ENCODE results near the gene BST1. TPM values are rescaled to one million over a fixed set of nuclear protein-coding genes. Genes with fewer than 3 reads are reported as not detected.

Gene BST1
- total RNA-seq, 2 donors from 2014 or later: 0.99 to 1.6 TPM

DNA sequence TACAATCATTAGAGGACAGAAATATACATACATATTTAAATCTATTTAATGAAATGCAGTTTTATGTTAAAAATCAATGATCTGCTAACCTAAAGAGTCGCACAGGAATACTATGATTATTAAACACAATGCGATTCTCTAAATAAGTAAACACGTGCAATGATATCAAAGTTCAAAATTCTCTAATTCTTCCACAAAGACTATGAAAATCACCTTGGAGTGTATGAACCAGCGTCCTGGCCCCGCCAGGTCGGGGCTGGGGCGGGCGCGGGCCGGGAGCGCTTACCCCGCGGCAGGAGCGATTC, 21.8 kb upstream of the BST1 start:
- H3K36me3 ChIP-seq (replicated peaks in 1 of 2; ENCODE audit: insufficient read depth in 1 of 2, low read depth in 2 of 2): no peaks in the 10 kb centered on the region
- ATAC-seq (no peak), DNase-seq (no peak)
- H3K27me3 ChIP-seq: no peaks in the 10 kb centered on the region
- H3K4me3 ChIP-seq: peak overlapping the region in 1 of 2 donors; percentile 75
- intact Hi-C loops (cut with DNase I): no loop called here
- peaks cover 23% of the 10 kb centered on the region for H3K4me1 ChIP-seq
- 1 to 3% methylated on average over 14 of the region's 14 CpGs for WGBS, 2 donors
- H3K9me3 ChIP-seq: no peaks in the 10 kb centered on the region
- H3K27ac ChIP-seq: peak overlapping the region in 3 of 4 donors; percentile 88 to 96 (median 93)
- TF ChIP-seq, protein P1, sequence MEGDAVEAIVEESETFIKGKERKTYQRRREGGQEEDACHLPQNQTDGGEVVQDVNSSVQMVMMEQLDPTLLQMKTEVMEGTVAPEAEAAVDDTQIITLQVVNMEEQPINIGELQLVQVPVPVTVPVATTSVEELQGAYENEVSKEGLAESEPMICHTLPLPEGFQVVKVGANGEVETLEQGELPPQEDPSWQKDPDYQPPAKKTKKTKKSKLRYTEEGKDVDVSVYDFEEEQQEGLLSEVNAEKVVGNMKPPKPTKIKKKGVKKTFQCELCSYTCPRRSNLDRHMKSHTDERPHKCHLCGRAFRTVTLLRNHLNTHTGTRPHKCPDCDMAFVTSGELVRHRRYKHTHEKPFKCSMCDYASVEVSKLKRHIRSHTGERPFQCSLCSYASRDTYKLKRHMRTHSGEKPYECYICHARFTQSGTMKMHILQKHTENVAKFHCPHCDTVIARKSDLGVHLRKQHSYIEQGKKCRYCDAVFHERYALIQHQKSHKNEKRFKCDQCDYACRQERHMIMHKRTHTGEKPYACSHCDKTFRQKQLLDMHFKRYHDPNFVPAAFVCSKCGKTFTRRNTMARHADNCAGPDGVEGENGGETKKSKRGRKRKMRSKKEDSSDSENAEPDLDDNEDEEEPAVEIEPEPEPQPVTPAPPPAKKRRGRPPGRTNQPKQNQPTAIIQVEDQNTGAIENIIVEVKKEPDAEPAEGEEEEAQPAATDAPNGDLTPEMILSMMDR (IDR thresholded peaks at IDR 0.05): no peak
- TF ChIP-seq POLR2A (IDR thresholded peaks at IDR 0.05): no peak

DNA sequence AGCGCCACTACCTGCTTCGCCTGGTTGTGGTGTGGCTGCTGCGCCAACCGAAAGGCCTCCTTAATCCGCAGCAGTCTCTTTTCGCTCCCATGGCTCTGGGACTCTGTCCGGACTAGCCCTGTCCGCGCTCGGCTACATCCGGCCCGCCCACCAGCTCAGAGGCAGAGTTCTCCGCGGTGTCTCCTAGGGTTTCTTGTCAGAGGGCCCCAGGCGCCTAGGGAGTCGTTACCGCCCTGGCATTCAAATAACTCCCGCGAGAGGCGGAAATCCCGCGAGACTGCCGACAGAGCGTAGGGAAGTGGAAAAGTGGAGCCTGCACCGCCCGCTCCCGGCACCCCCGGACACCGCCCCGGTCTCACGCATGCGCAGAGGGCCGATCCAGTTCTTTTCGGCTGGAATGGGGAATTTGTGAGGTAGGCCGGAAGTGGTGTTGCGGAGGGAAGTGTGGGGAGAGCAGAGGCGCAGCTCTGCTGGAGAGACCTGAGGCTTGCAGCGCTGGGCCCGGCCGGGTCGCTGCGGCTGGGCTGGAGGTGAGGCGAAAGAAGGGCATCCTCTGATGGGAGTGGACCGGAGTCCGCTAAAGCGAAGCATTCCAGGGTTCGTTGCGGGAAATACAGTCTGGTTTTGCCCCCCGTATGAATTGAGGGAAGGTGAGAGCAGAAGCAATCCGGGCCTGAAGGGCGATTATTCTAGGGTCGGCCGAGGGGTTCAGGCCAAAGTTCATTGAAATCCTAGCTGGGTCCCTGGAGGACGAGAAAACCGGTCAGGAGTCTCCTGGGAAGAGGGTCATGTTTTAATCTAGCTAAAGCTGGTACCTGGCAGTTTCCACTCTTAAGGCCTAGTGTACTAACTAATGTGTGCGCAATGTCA, 21.3 kb upstream of the BST1 start, which contains the start of gene FAM200B:
Gene FAM200B, plus strand, starts transcription at position 456 of the 870 bp plus-strand sequence. CDS start 5,151 bp downstream, outside the sequence.
- no peaks in the 10 kb centered on the region for H3K9me3 ChIP-seq
- no peaks in the 10 kb centered on the region for H3K27me3 ChIP-seq
- intact Hi-C loops (cut with DNase I): no loop called here
- H3K36me3 ChIP-seq (replicated peaks in 1 of 2; ENCODE audit: insufficient read depth in 1 of 2, low read depth in 2 of 2): no peaks in the 10 kb centered on the region
- peak; percentile 86 to 98 (median 98) for TF ChIP-seq POLR2A (IDR thresholded peaks at IDR 0.05)
- TF ChIP-seq, protein P1 (IDR thresholded peaks at IDR 0.05): peak in 4 of 7 experiments; percentile 43 to 66 (median 53)
- DNase-seq (peak; percentile 99 to 100 (median 99)), ATAC-seq (peak; percentile 98)
- WGBS, 2 donors: 0% methylated on average over 37 to 56 of the region's 56 CpGs
- peaks cover 23% of the 10 kb centered on the region for H3K4me1 ChIP-seq
- peak within 1 kb of the TSS; percentile 88 to 96 (median 93) for H3K27ac ChIP-seq
- H3K4me3 ChIP-seq: peak within 1 kb of the TSS; percentile 56 to 75

DNA sequence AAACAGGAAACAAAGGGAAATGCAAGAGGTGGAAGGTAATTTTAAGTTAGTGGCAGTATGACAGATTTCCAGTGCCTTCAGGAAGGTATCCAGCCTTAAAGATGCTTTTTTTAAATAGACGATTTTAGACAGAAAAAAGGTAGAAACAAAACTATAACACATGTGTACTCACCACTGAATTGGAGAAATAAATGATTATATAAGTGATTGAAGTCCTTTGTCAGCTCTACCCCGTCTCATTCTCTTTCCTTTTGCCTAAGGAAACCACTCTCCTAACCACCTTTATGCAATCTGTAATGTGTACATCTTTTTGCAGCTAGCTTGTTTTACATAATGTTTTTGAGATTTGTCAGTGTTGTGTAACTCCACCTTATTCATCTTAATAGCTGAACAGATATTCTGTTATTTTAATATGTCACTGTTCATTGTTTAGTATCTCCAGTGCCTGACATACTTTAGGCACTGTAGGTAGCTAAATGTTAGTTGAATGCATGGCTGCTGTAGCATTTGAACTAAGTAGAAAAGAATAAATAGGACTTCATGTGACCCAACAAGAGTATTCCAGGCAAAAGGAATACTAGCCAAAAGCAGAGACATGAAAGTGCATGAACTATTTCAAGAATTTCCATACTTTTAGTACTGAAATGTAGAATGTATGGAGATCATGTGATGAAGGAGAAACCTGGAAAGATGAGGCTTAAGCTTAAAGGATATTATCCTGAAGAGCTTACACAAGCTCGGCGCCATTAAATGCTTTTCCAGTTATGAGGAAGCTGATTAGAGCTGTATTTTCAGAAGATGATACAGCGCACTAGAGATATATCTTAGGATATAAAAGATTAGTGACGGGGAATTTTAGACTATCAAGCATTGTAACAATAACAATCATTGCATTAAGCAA, 20.4 kb upstream of the BST1 start:
- intact Hi-C loops (cut with DNase I): no loop called here
- peaks cover 18% of the 10 kb centered on the region for H3K4me1 ChIP-seq
- 33 to 46% methylated on average over 6 of the region's 6 CpGs for WGBS, 2 donors
- H3K27ac ChIP-seq: peak overlapping the region; percentile 88 to 96 (median 93)
- H3K9me3 ChIP-seq: no peaks in the 10 kb centered on the region
- no peak for ATAC-seq
- peaks cover 0 to 3% of the 10 kb centered on the region in 2 donors for H3K36me3 ChIP-seq (replicated peaks in 1 of 2; ENCODE audit: insufficient read depth in 1 of 2, low read depth in 2 of 2)
- no peaks in the 10 kb centered on the region for H3K27me3 ChIP-seq
- peak overlapping the region; percentile 56 to 75 for H3K4me3 ChIP-seq
- DNase-seq: no peak
- TF ChIP-seq POLR2A (IDR thresholded peaks at IDR 0.05): no peak
- TF ChIP-seq, protein P1 (IDR thresholded peaks at IDR 0.05): no peak

DNA sequence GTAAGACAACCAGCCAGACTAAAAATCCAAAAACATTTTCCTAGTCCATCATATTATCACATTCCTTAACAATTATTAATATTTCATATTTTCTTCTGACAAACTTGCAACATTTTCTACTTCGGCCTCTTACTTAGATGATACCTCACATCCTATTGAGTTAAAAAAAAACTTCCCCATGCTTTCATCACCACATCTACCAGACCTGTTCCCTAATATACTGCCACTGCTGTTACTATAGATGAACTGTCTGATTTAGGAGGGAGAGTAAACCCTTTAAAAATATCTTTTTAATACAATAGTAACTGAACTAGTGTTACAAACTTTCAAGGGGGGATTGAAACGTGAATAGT, 19.7 kb upstream of the BST1 start:
- Histone ChIP-seq H3K27me3 (no peaks in the 10 kb centered on the region), H3K27ac (no peak overlapping the region), H3K9me3 (no peaks in the 10 kb centered on the region), H3K4me3 (no peak overlapping the region), H3K4me1 (peaks cover 14% of the 10 kb centered on the region), H3K36me3 (replicated peaks in 1 of 2; ENCODE audit: insufficient read depth in 1 of 2, low read depth in 2 of 2) (peaks cover 0 to 3% of the 10 kb centered on the region in 2 donors)
- WGBS, 2 donors: 80 to 88% methylated on average over 2 of the region's 2 CpGs
- intact Hi-C loops (cut with DNase I): no loop called here
- TF ChIP-seq POLR2A (IDR thresholded peaks at IDR 0.05): no peak
- TF ChIP-seq, protein P1 (IDR thresholded peaks at IDR 0.05): no peak
- ATAC-seq (no peak), DNase-seq (no peak)

Data from body of pancreas (tissue), 4 donors.